Neuronal stem cell (in vitro differentiated cells): ENCODE data around the gene KRTAP5-6.
A peak's percentile ranks its signal among the peaks of the same experiment; 100 is the strongest.

Source experiments
- DNase-seq: peaks from one replicate; pipeline ENCODE4 v3.0.0-alpha.2; 2013; ENCODE audit warnings: low spot score
- H2AFZ ChIP-seq: one replicate; pipeline ENCODE4 v1.6.1; 2013; ENCODE audit warnings: mild to moderate bottlenecking, low read length, inconsistent platforms
- H2AK5ac ChIP-seq: 2 replicates; pipeline ENCODE4 v1.6.1; 2013; ENCODE audit warnings: low read depth, mild to moderate bottlenecking, inconsistent platforms, low read length, moderate library complexity, mixed read lengths
- H2BK120ac ChIP-seq: 2 replicates; pipeline ENCODE4 v1.6.1; 2013; ENCODE audit warnings: low read depth, mild to moderate bottlenecking, inconsistent platforms, low read length, moderate library complexity, mixed read lengths
- H2BK12ac ChIP-seq: one replicate; pipeline ENCODE4 v1.6.1; 2013; ENCODE audit warnings: low read length, inconsistent platforms
- H2BK15ac ChIP-seq: 2 replicates; pipeline ENCODE4 v1.6.1; 2013; ENCODE audit warnings: mild to moderate bottlenecking, low read length, inconsistent platforms, mixed read lengths
- H2BK5ac ChIP-seq: one replicate; pipeline ENCODE4 v1.6.1; 2013; ENCODE audit warnings: inconsistent platforms, mild to moderate bottlenecking, low read length, moderate library complexity
- H3K14ac ChIP-seq: one replicate; pipeline ENCODE4 v1.6.1; 2013; ENCODE audit warnings: low read length, inconsistent platforms
- H3K18ac ChIP-seq: 2 replicates; pipeline ENCODE4 v1.6.1; 2013; ENCODE audit warnings: low read length, inconsistent platforms
- H3K23ac ChIP-seq: 2 replicates; pipeline ENCODE4 v1.6.1; 2013; ENCODE audit warnings: low read depth, mild to moderate bottlenecking, mixed read lengths, low read length, inconsistent platforms; ENCODE audit not compliant: poor library complexity
- H3K27ac ChIP-seq: replicated peaks from 3 replicates; pipeline ENCODE4 v1.5.1; 2013; ENCODE audit warnings: low read length, inconsistent platforms
- H3K27me3 ChIP-seq, 3 experiments: 2 replicates each; pipeline ENCODE4 v1.6.1; 2013; ENCODE audit warnings: low read length in 3 of 3, mild to moderate bottlenecking in 2 of 3, inconsistent platforms in 1 of 3, low read depth in 1 of 3, mixed read lengths in 1 of 3, moderate library complexity in 1 of 3; ENCODE audit not compliant: control insufficient read depth in 3 of 3, insufficient read depth in 3 of 3
- H3K36me3 ChIP-seq, 2 donors: replicated peaks in 1 of 2; 2 replicates each; pipeline ENCODE4 v1.6.1; 2013; ENCODE audit warnings: low read length in 2 of 2; ENCODE audit not compliant: control insufficient read depth in 2 of 2, insufficient read depth in 2 of 2
- H3K4ac ChIP-seq: 2 replicates; pipeline ENCODE4 v1.6.1; 2013; ENCODE audit warnings: inconsistent platforms, mild to moderate bottlenecking, low read length, moderate library complexity
- H3K4me1 ChIP-seq, 2 donors: 1 replicate in 1 of 2; 2 replicates in 1 of 2; pipeline ENCODE4 v1.6.1; 2013; ENCODE audit warnings: low read length in 2 of 2, low read depth in 1 of 2; ENCODE audit not compliant: control insufficient read depth in 2 of 2, insufficient read depth in 1 of 2
- H3K4me2 ChIP-seq: one replicate; pipeline ENCODE4 v1.6.1; 2013; ENCODE audit warnings: mild to moderate bottlenecking, low read length, inconsistent platforms; ENCODE audit not compliant: insufficient read depth, poor library complexity, severe bottlenecking
- H3K4me3 ChIP-seq, 2 donors: 2 replicates each; pipeline ENCODE4 v1.5.1; 2013; ENCODE audit warnings: low read length in 2 of 2, mild to moderate bottlenecking in 2 of 2, inconsistent platforms in 1 of 2, moderate library complexity in 1 of 2
- H3K79me1 ChIP-seq: one replicate; pipeline ENCODE4 v1.6.1; 2013; ENCODE audit warnings: low read depth, mild to moderate bottlenecking, inconsistent platforms, low read length, moderate library complexity
- H3K9ac ChIP-seq: one replicate; pipeline ENCODE4 v1.6.1; 2013; ENCODE audit warnings: mild to moderate bottlenecking, low read depth, low read length, inconsistent platforms; ENCODE audit not compliant: poor library complexity
- H3K9me3 ChIP-seq, 2 donors: replicated peaks in 1 of 2; 2 replicates each; pipeline versions ENCODE3 to v1.6.1; 2013; ENCODE audit warnings: low read length in 2 of 2, mild to moderate bottlenecking in 2 of 2, inconsistent platforms in 1 of 2, low read depth in 1 of 2, mixed read lengths in 1 of 2, moderate library complexity in 1 of 2; ENCODE audit not compliant: control insufficient read depth in 2 of 2, insufficient read depth in 1 of 2
- H4K8ac ChIP-seq: one replicate; pipeline ENCODE4 v1.6.1; 2013; ENCODE audit warnings: low read depth, mild to moderate bottlenecking, inconsistent platforms, low read length, moderate library complexity
- H4K91ac ChIP-seq: one replicate; pipeline ENCODE4 v1.6.1; 2013; ENCODE audit warnings: low read length, low read depth, mild to moderate bottlenecking, inconsistent platforms; ENCODE audit not compliant: poor library complexity
- WGBS, 2 donors: extraction: QIAGEN DNeasy Blood & Tissue Kit; methylation state at CpG; one replicate each; pipeline ENCODE4 v1.1.7; 2013; ENCODE audit warnings: missing lambda C conversion rate in 2 of 2, mixed read lengths in 1 of 2; ENCODE audit not compliant: insufficient read length in 2 of 2, insufficient replicate concordance in 1 of 2; ENCODE audit errors: extremely low coverage in 2 of 2; 5-methylcytosine and 5-hydroxymethylcytosine counted together

Gene KRTAP5-6

GRCh38 chr11:1734641-1735081 is 37.7 kb downstream of the KRTAP5-6 start:
- WGBS, 2 donors: no CpG with 5 or more reads among the region's 10 CpGs
- Histone ChIP-seq H2BK120ac (no peak overlapping the region), H4K91ac (no peak overlapping the region), H2BK5ac (no peak overlapping the region), H4K8ac (no peak overlapping the region), H3K27ac (no peak overlapping the region), H3K18ac (peak overlapping the region; percentile 23), H3K27me3 (peaks cover 0 to 30% (median 4%) of the 10 kb centered on the region in 3 experiments), H3K4me1 (peaks cover 0 to 7% of the 10 kb centered on the region in 2 donors), H2AFZ (no peak overlapping the region), H2BK12ac (no peak overlapping the region), H3K4me2 (no peak overlapping the region), H3K36me3 (no peaks in the 10 kb centered on the region), H3K79me1 (no peaks in the 10 kb centered on the region), H3K4me3 (no peak overlapping the region), H2BK15ac (no peak overlapping the region), H3K4ac (no peak overlapping the region), H3K9me3 (peaks cover 0 to 10% of the 10 kb centered on the region in 2 donors), H2AK5ac (no peak overlapping the region), H3K14ac (no peak overlapping the region), H3K9ac (no peak overlapping the region), H3K23ac (peak overlapping the region; percentile 25)
- no peak for DNase-seq

- no CpG with 5 or more reads among the region's 16 CpGs for whole genome bisulfite sequencing, 2 donors
- no peak overlapping the region for H2BK5ac ChIP-seq
- no peak overlapping the region for H2AFZ ChIP-seq
- H2AK5ac ChIP-seq: no peak overlapping the region
- no peak overlapping the region for H2BK120ac ChIP-seq
- peaks cover 0 to 30% (median 6%) of the 10 kb centered on the region in 3 experiments for H3K27me3 ChIP-seq
- peaks cover 0 to 4% of the 10 kb centered on the region in 2 donors for H3K4me1 ChIP-seq
- H3K14ac ChIP-seq: no peak overlapping the region
- no peak overlapping the region for H4K91ac ChIP-seq
- peaks cover 0 to 10% of the 10 kb centered on the region in 2 donors for H3K9me3 ChIP-seq
- no peak overlapping the region for H3K4me2 ChIP-seq
- no peaks in the 10 kb centered on the region for H3K79me1 ChIP-seq
- no peaks in the 10 kb centered on the region for H3K36me3 ChIP-seq
- no peak overlapping the region for H3K4me3 ChIP-seq
- H3K23ac ChIP-seq: peak overlapping the region; percentile 25
- no peak overlapping the region for H2BK15ac ChIP-seq
- H3K4ac ChIP-seq: no peak overlapping the region
- no peak overlapping the region for H3K27ac ChIP-seq
- no peak overlapping the region for H3K9ac ChIP-seq
- DNase-seq: no peak
- H2BK12ac ChIP-seq: no peak overlapping the region
- H4K8ac ChIP-seq: no peak overlapping the region
- H3K18ac ChIP-seq: peak overlapping the region; percentile 16
These were observed 38.3 kb downstream of the KRTAP5-6 start for GRCh38 chr11:1735271-1735670.

- Histone ChIP-seq H3K4me1 (peaks cover 0 to 3% of the 10 kb centered on the region in 2 donors), H3K4ac (no peak overlapping the region), H3K9ac (no peak overlapping the region), H3K9me3 (peaks cover 0 to 9% of the 10 kb centered on the region in 2 donors), H3K79me1 (no peaks in the 10 kb centered on the region), H2BK120ac (no peak overlapping the region), H3K4me2 (no peak overlapping the region), H3K36me3 (no peaks in the 10 kb centered on the region), H2AFZ (no peak overlapping the region), H4K8ac (no peak overlapping the region), H3K18ac (no peak overlapping the region), H2BK5ac (no peak overlapping the region), H3K27me3 (peaks cover 0 to 30% (median 6%) of the 10 kb centered on the region in 3 experiments), H3K27ac (no peak overlapping the region), H2BK12ac (no peak overlapping the region), H3K14ac (no peak overlapping the region), H3K4me3 (no peak overlapping the region), H2BK15ac (no peak overlapping the region), H3K23ac (no peak overlapping the region), H2AK5ac (no peak overlapping the region), H4K91ac (no peak overlapping the region)
- WGBS, 2 donors: 100% methylated on average over 1 of the region's 3 CpGs; no CpG with 5 or more reads in 1 of the 2 donors
- DNase-seq: no peak
These were observed 39.5 kb downstream of the KRTAP5-6 start for GRCh38 chr11:1736447-1736992.

- no peak overlapping the region for H2AFZ ChIP-seq
- H3K4ac ChIP-seq: no peak overlapping the region
- H3K27ac ChIP-seq: no peak overlapping the region
- no peaks in the 10 kb centered on the region for H3K79me1 ChIP-seq
- no peak overlapping the region for H3K4me2 ChIP-seq
- no peak overlapping the region for H3K18ac ChIP-seq
- H4K8ac ChIP-seq: no peak overlapping the region
- no peak overlapping the region for H3K4me3 ChIP-seq
- no peaks in the 10 kb centered on the region for H3K36me3 ChIP-seq
- H3K27me3 ChIP-seq: peaks cover 0 to 29% (median 6%) of the 10 kb centered on the region in 3 experiments
- no peak overlapping the region for H2BK12ac ChIP-seq
- H2BK120ac ChIP-seq: no peak overlapping the region
- no peak overlapping the region for H2AK5ac ChIP-seq
- no peak overlapping the region for H2BK5ac ChIP-seq
- H3K4me1 ChIP-seq: no peaks in the 10 kb centered on the region
- H3K9me3 ChIP-seq: peaks cover 0 to 6% of the 10 kb centered on the region in 2 donors
- no CpG with 5 or more reads among the region's 6 CpGs for WGBS, 2 donors
- H3K9ac ChIP-seq: no peak overlapping the region
- no peak for DNase-seq
- no peak overlapping the region for H2BK15ac ChIP-seq
- H4K91ac ChIP-seq: no peak overlapping the region
- no peak overlapping the region for H3K14ac ChIP-seq
- H3K23ac ChIP-seq: no peak overlapping the region
These were observed 40.2 kb downstream of the KRTAP5-6 start for GRCh38 chr11:1737080-1737757.
